ENCODE data around the gene AKAP6. TPM values are rescaled to one million over a fixed set of nuclear protein-coding genes. Genes with fewer than 3 reads are reported as not detected.

Gene AKAP6
- total and polyA plus RNA-seq, 7 donors = 0.60 to 56.2 (median 29.5) TPM; not detected in 1

DNA sequence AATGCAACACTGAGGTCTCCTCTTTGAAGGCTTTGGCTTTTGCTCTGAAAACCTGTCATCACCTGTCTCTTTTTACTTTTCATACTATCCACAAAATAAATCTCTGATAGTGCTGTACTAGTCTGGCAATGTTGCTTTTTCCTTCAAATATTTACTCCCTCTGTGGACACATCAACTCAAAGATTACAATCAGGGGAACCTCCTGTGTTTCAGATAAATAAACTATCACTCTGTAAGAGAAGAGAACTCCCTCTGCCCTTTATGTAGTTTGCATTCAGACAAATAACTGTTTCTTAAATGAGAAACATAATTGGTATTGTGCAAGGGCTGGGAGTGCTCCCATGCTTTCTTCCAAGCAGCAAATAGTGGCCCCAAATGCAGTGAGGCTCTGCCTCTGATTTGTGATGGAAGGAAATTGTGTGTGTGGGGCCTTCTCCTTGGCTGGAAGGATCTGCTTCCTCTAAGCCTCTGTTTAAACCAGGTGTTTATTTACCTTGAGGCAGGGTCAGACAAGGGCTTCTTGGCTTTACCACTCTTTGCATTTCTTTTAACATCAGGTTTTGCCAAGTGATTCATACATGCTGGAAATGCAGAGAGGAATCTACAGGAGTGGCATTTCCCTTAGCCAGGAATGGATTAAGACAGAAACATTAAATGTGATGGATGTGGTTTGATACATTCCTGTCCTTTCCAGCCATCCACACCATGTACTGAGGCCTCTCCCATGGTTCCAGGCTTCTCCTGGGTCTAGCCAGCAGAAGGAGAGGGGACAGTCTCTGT lies 69.0 kb downstream of the AKAP6 start:
- no peak overlapping the region for H3K4me3 ChIP-seq

DNA sequence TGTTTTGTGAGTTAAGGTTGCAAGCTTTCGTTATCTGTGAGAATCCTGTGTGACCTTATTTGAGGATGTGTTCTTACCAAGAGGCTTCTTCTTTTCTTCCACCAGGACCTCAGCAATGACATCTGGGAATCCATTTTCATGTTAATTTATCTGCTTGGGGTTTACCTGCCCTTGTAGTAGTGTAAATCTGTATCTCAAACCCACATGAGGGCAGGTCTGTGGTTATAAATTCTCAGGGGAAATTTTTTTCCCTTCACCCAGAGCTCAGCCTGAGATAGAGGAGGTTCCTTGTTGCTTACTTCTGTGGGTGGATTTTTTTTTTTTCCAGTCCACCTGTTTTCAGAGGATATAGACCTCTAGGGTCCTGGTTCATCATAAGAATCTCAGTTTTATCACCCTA lies 70.8 kb downstream of the AKAP6 start:
- intact Hi-C loops (cut with DNase I) = no loop called here
- Histone ChIP-seq H3K4me1 (peaks cover 0 to 28% (median 15%) of the 10 kb centered on the region in 4 donors), H3K27ac (peak overlapping the region in 1 of 4 donors; percentile 49), H3K36me3 (no peaks in the 10 kb centered on the region), H3K4me3 (no peak overlapping the region), H3K9me3 (no peaks in the 10 kb centered on the region), H3K27me3 (no peaks in the 10 kb centered on the region)
- no peak for DNase-seq
- WGBS, 2 donors = 81 to 87% methylated on average over 1 of the region's 1 CpG
- TF ChIP-seq EP300 (IDR thresholded peaks at IDR 0.05) (no peak), POLR2AphosphoS5 (IDR thresholded peaks at IDR 0.05) (no peak), POLR2A (IDR thresholded peaks at IDR 0.05) (no peak)
- TF ChIP-seq, protein P1, sequence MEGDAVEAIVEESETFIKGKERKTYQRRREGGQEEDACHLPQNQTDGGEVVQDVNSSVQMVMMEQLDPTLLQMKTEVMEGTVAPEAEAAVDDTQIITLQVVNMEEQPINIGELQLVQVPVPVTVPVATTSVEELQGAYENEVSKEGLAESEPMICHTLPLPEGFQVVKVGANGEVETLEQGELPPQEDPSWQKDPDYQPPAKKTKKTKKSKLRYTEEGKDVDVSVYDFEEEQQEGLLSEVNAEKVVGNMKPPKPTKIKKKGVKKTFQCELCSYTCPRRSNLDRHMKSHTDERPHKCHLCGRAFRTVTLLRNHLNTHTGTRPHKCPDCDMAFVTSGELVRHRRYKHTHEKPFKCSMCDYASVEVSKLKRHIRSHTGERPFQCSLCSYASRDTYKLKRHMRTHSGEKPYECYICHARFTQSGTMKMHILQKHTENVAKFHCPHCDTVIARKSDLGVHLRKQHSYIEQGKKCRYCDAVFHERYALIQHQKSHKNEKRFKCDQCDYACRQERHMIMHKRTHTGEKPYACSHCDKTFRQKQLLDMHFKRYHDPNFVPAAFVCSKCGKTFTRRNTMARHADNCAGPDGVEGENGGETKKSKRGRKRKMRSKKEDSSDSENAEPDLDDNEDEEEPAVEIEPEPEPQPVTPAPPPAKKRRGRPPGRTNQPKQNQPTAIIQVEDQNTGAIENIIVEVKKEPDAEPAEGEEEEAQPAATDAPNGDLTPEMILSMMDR (IDR thresholded peaks at IDR 0.05) = no peak

More for the DNA sequence above, 69.0 kb downstream of the AKAP6 start:
- Histone ChIP-seq H3K4me1 (peaks cover 0 to 19% (median 11%) of the 10 kb centered on the region in 4 donors), H3K36me3 (no peaks in the 10 kb centered on the region), H3K27ac (peak overlapping the region in 3 of 4 donors; percentile 33 to 59 (median 39)), H3K27me3 (no peaks in the 10 kb centered on the region), H3K9me3 (no peaks in the 10 kb centered on the region)
- TF ChIP-seq POLR2A (IDR thresholded peaks at IDR 0.05) = no peak
- no peak for TF ChIP-seq EP300 (IDR thresholded peaks at IDR 0.05)
- TF ChIP-seq POLR2AphosphoS5 (IDR thresholded peaks at IDR 0.05) = no peak
- TF ChIP-seq, protein P1 (IDR thresholded peaks at IDR 0.05) = no peak
- intact Hi-C loops (cut with DNase I) = no loop called here
- no peak for DNase-seq

DNA sequence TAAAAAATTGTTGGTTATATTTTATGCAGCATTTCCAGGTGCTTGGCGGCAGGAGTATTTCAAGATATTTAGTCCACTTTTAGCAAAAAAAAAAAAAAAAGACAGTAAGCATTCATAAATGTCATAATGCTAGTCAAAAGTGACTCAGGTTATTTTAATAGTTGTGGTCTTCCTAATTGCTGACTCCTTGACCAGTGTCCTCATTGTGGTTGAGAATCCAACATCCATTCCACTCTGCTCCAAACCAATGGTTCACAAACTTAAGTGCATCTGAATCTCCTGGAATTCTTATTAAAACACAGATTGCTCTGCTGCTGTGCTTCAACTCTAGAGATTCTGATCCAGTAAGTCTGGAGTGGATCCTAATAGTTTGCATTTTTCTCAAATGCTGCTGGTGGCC lies 71.4 kb downstream of the AKAP6 start:
- Histone ChIP-seq H3K4me1 (peaks cover 0 to 31% (median 17%) of the 10 kb centered on the region in 4 donors), H3K9me3 (no peaks in the 10 kb centered on the region), H3K27me3 (no peaks in the 10 kb centered on the region), H3K36me3 (no peaks in the 10 kb centered on the region), H3K4me3 (no peak overlapping the region), H3K27ac (no peak overlapping the region)
- 98% methylated on average over 1 of the region's 1 CpG for WGBS, 2 donors
- DNase-seq = no peak
- intact Hi-C loops (cut with DNase I) = no loop called here
- no peak for TF ChIP-seq POLR2A (IDR thresholded peaks at IDR 0.05)
- TF ChIP-seq, protein P1 (IDR thresholded peaks at IDR 0.05) = no peak
- TF ChIP-seq EP300 (IDR thresholded peaks at IDR 0.05) = no peak
- TF ChIP-seq POLR2AphosphoS5 (IDR thresholded peaks at IDR 0.05) = no peak

DNA sequence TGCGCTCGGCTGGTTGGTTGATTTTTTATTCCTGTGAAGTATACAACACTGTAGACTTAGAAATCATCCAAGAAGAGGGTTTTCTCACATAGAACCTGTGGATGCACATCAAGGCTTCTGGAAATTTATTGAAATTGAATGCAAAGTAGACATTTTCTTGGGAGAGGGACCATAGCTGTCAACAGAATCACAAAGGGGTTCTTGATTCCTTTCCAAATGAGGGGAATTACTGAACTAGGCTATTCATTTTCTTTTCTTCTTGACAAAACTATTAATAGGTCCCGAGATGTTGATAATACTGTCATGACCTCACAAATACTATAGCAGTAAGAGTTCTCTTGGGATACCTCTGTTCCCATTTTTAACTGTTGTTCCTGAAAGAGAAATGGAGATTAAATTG lies 73.9 kb downstream of the AKAP6 start:
- H3K4me1 ChIP-seq = peaks cover 0 to 32% (median 25%) of the 10 kb centered on the region in 4 donors
- no peaks in the 10 kb centered on the region for H3K36me3 ChIP-seq
- 93 to 97% methylated on average over 3 of the region's 3 CpGs for WGBS, 2 donors
- H3K9me3 ChIP-seq = no peaks in the 10 kb centered on the region
- intact Hi-C loops (cut with DNase I) = no loop called here
- DNase-seq = no peak
- no peak overlapping the region for H3K4me3 ChIP-seq
- no peaks in the 10 kb centered on the region for H3K27me3 ChIP-seq
- H3K27ac ChIP-seq = no peak overlapping the region
- TF ChIP-seq POLR2A (IDR thresholded peaks at IDR 0.05) (no peak), POLR2AphosphoS5 (IDR thresholded peaks at IDR 0.05) (no peak), EP300 (IDR thresholded peaks at IDR 0.05) (no peak)
- TF ChIP-seq, protein P1 (IDR thresholded peaks at IDR 0.05) = no peak
